ENCODE measurements around the gene SYNGR1. TPM values are rescaled to one million over a fixed set of nuclear protein-coding genes. Genes with fewer than 3 reads are reported as not detected.

SYNGR1 gene
- total RNA-seq, 1 donor from 2014 or later: 11.0 TPM

DNA sequence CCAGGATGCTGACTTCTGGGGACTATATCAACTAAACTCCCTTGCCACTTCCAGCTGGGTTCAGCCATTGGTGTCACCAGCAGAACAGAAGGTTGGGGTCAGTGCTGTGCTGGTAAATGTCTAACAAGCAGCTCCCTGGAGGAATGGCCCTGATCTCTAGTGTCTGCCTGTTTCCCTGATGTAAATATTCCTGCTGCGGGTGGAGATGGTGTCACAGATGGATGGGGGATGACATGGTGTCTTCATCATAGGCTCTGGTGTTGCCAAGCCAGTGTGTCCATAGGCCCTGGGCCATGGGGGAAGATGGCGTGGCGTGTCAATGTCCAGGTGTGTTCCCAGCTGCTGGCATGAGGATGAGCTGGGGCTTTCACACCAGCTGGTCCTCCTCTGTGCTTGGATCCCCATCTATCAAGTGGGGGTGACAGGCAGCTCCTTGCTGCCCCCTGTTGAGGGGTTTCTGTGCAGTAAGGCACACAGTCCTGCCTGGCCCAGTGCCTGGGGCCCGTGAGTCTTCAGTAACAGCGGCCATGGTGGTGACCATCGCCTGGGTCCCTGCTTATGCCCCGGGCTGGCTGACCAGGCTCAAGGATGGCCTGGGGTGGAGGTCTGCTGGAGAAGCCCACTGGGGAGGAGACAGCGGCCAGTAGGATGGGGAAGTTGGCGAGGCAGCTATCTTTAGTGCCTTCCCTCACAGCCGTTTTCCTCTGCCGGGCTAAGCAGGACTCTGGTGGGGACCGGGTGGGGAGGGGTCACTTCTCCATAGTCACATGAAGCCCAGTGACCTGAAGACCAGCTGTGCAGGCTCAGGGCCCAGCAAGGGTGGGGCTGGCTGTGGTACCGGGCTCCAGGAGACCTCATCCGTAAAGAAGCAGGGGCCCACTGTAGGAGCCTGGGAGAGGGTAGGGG, 43.1 kb upstream of the SYNGR1 start:
- H3K9me3 Mint-ChIP-seq: no peaks in the 10 kb centered on the region
- peaks cover 10% of the 10 kb centered on the region for H3K27me3 Mint-ChIP-seq (ENCODE audit: insufficient read depth, low read depth)
- no peaks in the 10 kb centered on the region for H3K9me3 ChIP-seq (ENCODE audit: low read depth)
- H3K4me3 ChIP-seq: no peak overlapping the region
- H3K36me3 Mint-ChIP-seq: peaks cover 9% of the 10 kb centered on the region
- no peak overlapping the region for H3K9ac ChIP-seq
- no peak overlapping the region for H3K4me2 ChIP-seq
- H3K27me3 ChIP-seq: no peaks in the 10 kb centered on the region
- H3K4me3 Mint-ChIP-seq: no peak overlapping the region
- peak; percentile 69 for DNase-seq (ENCODE audit: low spot score)
- H3F3A ChIP-seq (ENCODE audit: low read depth): peaks cover 35% of the 10 kb centered on the region
- H3K27ac Mint-ChIP-seq: peak overlapping the region; percentile 12
- peaks cover 21% of the 10 kb centered on the region for H3K4me1 Mint-ChIP-seq
- no peaks in the 10 kb centered on the region for H3K79me2 ChIP-seq (ENCODE audit: low read depth)
- peaks cover 24% of the 10 kb centered on the region for H4K20me1 ChIP-seq (ENCODE audit: low read depth)
- H2AFZ ChIP-seq (replicated peaks): no peak overlapping the region
- TF ChIP-seq EZH2 (IDR thresholded peaks at IDR 0.05): no peak
- TF ChIP-seq, protein P1, sequence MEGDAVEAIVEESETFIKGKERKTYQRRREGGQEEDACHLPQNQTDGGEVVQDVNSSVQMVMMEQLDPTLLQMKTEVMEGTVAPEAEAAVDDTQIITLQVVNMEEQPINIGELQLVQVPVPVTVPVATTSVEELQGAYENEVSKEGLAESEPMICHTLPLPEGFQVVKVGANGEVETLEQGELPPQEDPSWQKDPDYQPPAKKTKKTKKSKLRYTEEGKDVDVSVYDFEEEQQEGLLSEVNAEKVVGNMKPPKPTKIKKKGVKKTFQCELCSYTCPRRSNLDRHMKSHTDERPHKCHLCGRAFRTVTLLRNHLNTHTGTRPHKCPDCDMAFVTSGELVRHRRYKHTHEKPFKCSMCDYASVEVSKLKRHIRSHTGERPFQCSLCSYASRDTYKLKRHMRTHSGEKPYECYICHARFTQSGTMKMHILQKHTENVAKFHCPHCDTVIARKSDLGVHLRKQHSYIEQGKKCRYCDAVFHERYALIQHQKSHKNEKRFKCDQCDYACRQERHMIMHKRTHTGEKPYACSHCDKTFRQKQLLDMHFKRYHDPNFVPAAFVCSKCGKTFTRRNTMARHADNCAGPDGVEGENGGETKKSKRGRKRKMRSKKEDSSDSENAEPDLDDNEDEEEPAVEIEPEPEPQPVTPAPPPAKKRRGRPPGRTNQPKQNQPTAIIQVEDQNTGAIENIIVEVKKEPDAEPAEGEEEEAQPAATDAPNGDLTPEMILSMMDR (IDR thresholded peaks at IDR 0.05): peak; percentile 58
- no peak for TF ChIP-seq EZH2phosphoT487 (IDR thresholded peaks at IDR 0.05)
- H3K27ac ChIP-seq: no peak overlapping the region
- no peaks in the 10 kb centered on the region for H3K4me1 ChIP-seq
- no peaks in the 10 kb centered on the region for H3K36me3 ChIP-seq

DNA sequence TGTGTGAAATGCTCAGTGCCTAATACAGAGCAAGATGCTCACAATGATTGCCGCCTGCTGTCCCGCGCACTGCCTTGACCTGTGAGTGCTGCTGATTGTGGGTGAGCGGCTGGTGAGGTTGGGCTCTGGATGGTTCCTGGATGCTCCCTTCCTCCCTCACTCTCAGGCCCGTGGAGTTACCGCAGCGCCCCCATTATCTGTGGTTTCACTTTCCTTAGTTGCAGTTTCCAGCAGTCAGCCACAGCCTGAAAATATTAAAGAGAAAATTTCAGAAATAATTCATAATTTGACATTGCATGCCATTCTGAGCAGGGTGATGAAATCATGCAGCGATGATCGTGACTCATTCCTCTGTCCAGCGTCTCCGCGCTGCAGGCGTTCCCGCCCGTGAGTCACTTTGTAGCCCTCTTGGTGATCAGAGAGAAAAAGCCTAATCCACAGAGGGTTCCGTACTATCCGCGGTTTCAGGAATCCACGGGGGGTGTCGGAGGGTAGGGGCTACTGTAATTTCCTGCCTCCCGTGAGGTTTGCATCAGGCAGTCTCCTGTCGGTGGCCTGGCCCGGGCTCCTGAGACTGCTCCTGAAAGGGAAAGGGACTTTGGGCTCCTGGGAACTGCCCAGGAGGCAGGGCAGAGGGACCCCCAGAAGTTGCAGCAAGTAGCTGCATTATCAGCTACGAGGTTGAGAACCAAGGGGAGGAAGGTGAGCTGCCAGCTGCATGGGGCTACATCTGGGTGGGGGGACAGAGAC, 41.0 kb upstream of the SYNGR1 start:
- Histone ChIP-seq H3K36me3 (no peaks in the 10 kb centered on the region), H3K27me3 (no peaks in the 10 kb centered on the region), H3K9me3 (ENCODE audit: low read depth) (no peaks in the 10 kb centered on the region), H2AFZ (replicated peaks) (no peak overlapping the region), H4K20me1 (ENCODE audit: low read depth) (peaks cover 45% of the 10 kb centered on the region), H3K27ac (no peak overlapping the region), H3K9ac (no peak overlapping the region), H3K4me3 (no peak overlapping the region), H3K79me2 (ENCODE audit: low read depth) (peaks cover 5% of the 10 kb centered on the region), H3K4me2 (no peak overlapping the region), H3K4me1 (no peaks in the 10 kb centered on the region), H3F3A (ENCODE audit: low read depth) (peaks cover 56% of the 10 kb centered on the region)
- Mint-ChIP-seq H3K36me3 (peaks cover 18% of the 10 kb centered on the region), H3K9me3 (no peaks in the 10 kb centered on the region), H3K4me1 (peaks cover 22% of the 10 kb centered on the region), H3K4me3 (peak overlapping the region; percentile 10), H3K27ac (no peak overlapping the region), H3K27me3 (ENCODE audit: insufficient read depth, low read depth) (peaks cover 8% of the 10 kb centered on the region)
- TF ChIP-seq, protein P1 (IDR thresholded peaks at IDR 0.05): no peak
- TF ChIP-seq EZH2phosphoT487 (IDR thresholded peaks at IDR 0.05) (no peak), EZH2 (IDR thresholded peaks at IDR 0.05) (no peak)
- no peak for DNase-seq (ENCODE audit: low spot score)

DNA sequence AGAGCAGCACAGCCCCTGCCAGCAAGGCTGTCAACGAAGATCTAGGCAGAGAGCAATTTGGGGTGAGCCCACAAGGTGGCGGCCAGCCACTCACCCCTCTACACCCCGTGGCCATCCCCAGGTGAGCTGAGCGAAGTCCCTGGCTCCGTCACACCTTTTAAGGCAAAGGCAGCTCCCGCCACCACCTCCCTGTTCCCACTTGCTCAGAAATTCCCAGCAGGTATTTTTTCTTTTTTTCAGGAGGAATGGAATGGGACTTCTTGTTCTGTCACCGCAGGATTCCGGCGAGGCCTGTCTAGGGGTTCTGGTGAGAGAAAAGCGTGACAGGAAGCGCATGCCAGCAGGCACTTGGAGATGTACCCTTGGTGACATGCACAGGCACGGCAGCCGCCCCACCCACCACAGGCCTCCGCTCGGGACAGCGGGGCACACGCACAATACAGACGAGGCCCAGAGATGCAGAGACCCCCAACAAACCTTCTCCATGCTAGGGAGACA, 40.4 kb upstream of the SYNGR1 start:
- H3K27me3 ChIP-seq: no peaks in the 10 kb centered on the region
- no peaks in the 10 kb centered on the region for H3K36me3 ChIP-seq
- no peak overlapping the region for H3K4me3 ChIP-seq
- no peak for DNase-seq (ENCODE audit: low spot score)
- H3F3A ChIP-seq (ENCODE audit: low read depth): peaks cover 62% of the 10 kb centered on the region
- no peak overlapping the region for H2AFZ ChIP-seq (replicated peaks)
- H3K4me1 Mint-ChIP-seq: peaks cover 22% of the 10 kb centered on the region
- no peaks in the 10 kb centered on the region for H3K9me3 ChIP-seq (ENCODE audit: low read depth)
- H3K4me3 Mint-ChIP-seq: peak overlapping the region; percentile 10
- H3K9me3 Mint-ChIP-seq: no peaks in the 10 kb centered on the region
- H3K27ac Mint-ChIP-seq: no peak overlapping the region
- H3K79me2 ChIP-seq (ENCODE audit: low read depth): peaks cover 11% of the 10 kb centered on the region
- H3K27me3 Mint-ChIP-seq (ENCODE audit: insufficient read depth, low read depth): peaks cover 8% of the 10 kb centered on the region
- no peak overlapping the region for H3K4me2 ChIP-seq
- H3K36me3 Mint-ChIP-seq: peaks cover 21% of the 10 kb centered on the region
- no peak overlapping the region for H3K27ac ChIP-seq
- H3K4me1 ChIP-seq: no peaks in the 10 kb centered on the region
- TF ChIP-seq EZH2 (IDR thresholded peaks at IDR 0.05): no peak
- TF ChIP-seq EZH2phosphoT487 (IDR thresholded peaks at IDR 0.05): no peak
- TF ChIP-seq, protein P1 (IDR thresholded peaks at IDR 0.05): peak; percentile 17
- H3K9ac ChIP-seq: no peak overlapping the region
- peaks cover 51% of the 10 kb centered on the region for H4K20me1 ChIP-seq (ENCODE audit: low read depth)
